SK-N-SH (cell line): ENCODE results near the gene WDFY2. TPM values are rescaled to one million over a fixed set of nuclear protein-coding genes. Genes with fewer than 3 reads are reported as not detected.

Experiments
- CTCF ChIA-PET: fragments of 300-600, 350-600 bp; formaldehyde crosslinking; extraction: SDS; loops from one replicate; lab custom pipeline; 2021; lab: Yijun Ruan, JAX
- POLR2A ChIA-PET: fragments of 350-600 bp; sonication (Branson Sonifier 250); formaldehyde crosslinking; extraction: SDS; loops from one replicate; lab custom pipeline; 2020; ENCODE audit warnings: antibody characterized with exemption, inconsistent platforms; lab: Yijun Ruan, JAX
- DNase-seq: peaks from one replicate; pipeline ENCODE4 v3.0.0; 2012
- H2AFZ ChIP-seq: fragments of 200-600 bp; sonication (generic); 2 replicates; pipeline ENCODE4 v1.8.1; 2016; ENCODE audit warnings: antibody characterized with exemption, mild to moderate bottlenecking, low read depth
- H3F3A ChIP-seq: fragments of 200-600 bp; sonication (generic); replicated peaks from 2 replicates; pipeline ENCODE3; 2016; ENCODE audit warnings: antibody characterized with exemption, mild to moderate bottlenecking; ENCODE audit not compliant: insufficient read depth
- H3K27ac ChIP-seq, 2 experiments: fragments of 200-500 bp in 1 of 2; fragments of 200-600 bp in 1 of 2; sonication (Bioruptor generic) in 1 of 2; sonication (generic), shearing (Covaris generic) in 1 of 2; 2 replicates each; pipeline versions ENCODE4 v1.5.1 to v1.6.1; 2014 to 2016; ENCODE audit warnings: low read depth in 2 of 2, inconsistent platforms in 1 of 2, low read length in 1 of 2, mild to moderate bottlenecking in 1 of 2, mixed read lengths in 1 of 2
- H3K27me3 ChIP-seq: fragments of 200-600 bp; sonication (generic), shearing (Covaris generic); 2 replicates; pipeline ENCODE4 v1.6.1; 2016; ENCODE audit warnings: mixed run types; ENCODE audit not compliant: insufficient read depth
- H3K36me3 ChIP-seq, 2 experiments: fragments of 200-500 bp in 1 of 2; fragments of 200-600 bp in 1 of 2; sonication (Bioruptor generic) in 1 of 2; sonication (generic) in 1 of 2; replicated peaks in 1 of 2; 2 replicates each; pipeline versions ENCODE3 to v1.5.1; 2014 to 2016; ENCODE audit warnings: low read length in 1 of 2, mild to moderate bottlenecking in 1 of 2; ENCODE audit not compliant: insufficient read depth in 2 of 2, control insufficient read depth in 1 of 2
- H3K4me1 ChIP-seq, 2 experiments: fragments of 200-500 bp in 1 of 2; fragments of 200-600 bp in 1 of 2; sonication (Bioruptor generic) in 1 of 2; sonication (generic), shearing (Covaris generic) in 1 of 2; 2 replicates each; pipeline versions ENCODE4 v1.5.1 to v1.6.1; 2014 to 2016; ENCODE audit warnings: low read depth in 1 of 2, low read length in 1 of 2, mixed run types in 1 of 2; ENCODE audit not compliant: insufficient read depth in 2 of 2, control insufficient read depth in 1 of 2
- H3K4me2 ChIP-seq: fragments of 200-600 bp; sonication (generic), shearing (Covaris generic); 2 replicates; pipeline ENCODE4 v1.6.1; 2017; ENCODE audit warnings: mixed run types
- H3K4me3 ChIP-seq, 2 experiments: fragments of 200-500 bp in 1 of 2; fragments of 200-600 bp in 1 of 2; sonication (Bioruptor generic) in 1 of 2; sonication (generic), shearing (Covaris generic) in 1 of 2; 2 replicates each; pipeline versions ENCODE4 v1.5.1 to v1.8.1; 2014 to 2016; ENCODE audit warnings: low read depth in 2 of 2, inconsistent platforms in 1 of 2, low read length in 1 of 2, mild to moderate bottlenecking in 1 of 2, mixed read lengths in 1 of 2, moderate library complexity in 1 of 2
- H3K79me2 ChIP-seq: fragments of 200-600 bp; sonication (generic); 2 replicates; pipeline ENCODE4 v1.8.1; 2017; ENCODE audit warnings: mild to moderate bottlenecking; ENCODE audit not compliant: insufficient read depth
- H3K9ac ChIP-seq: fragments of 200-600 bp; sonication (generic); 2 replicates; pipeline ENCODE4 v1.6.1; 2017; ENCODE audit warnings: mixed run types
- H3K9me2 ChIP-seq: fragments of 200-600 bp; sonication (generic); 2 replicates; pipeline ENCODE4 v1.6.1; 2017; ENCODE audit warnings: mixed run types
- H3K9me3 ChIP-seq: fragments of 200-600 bp; sonication (generic); 2 replicates; pipeline ENCODE4 v1.6.1; 2017; ENCODE audit warnings: mixed run types, mild to moderate bottlenecking, moderate library complexity
- H4K20me1 ChIP-seq: fragments of 200-600 bp; sonication (generic); 2 replicates; pipeline ENCODE4 v1.6.1; 2017; ENCODE audit warnings: mild to moderate bottlenecking, mixed run types; ENCODE audit not compliant: insufficient read depth
- ELF1 ChIP-seq: IDR thresholded peaks from 2 replicates; pipeline ENCODE4 v1.4.0; 2012
- EZH2phosphoT487 ChIP-seq: fragments of 200-600 bp; sonication (generic); IDR thresholded peaks from 2 replicates; pipeline ENCODE4 v1.6.1; 2017; ENCODE audit warnings: low read depth, mixed run types, mild to moderate bottlenecking, antibody characterized with exemption, moderate library complexity, borderline replicate concordance
- FOXJ3 ChIP-seq: sonication (generic); formaldehyde crosslinking; IDR thresholded peaks from 2 replicates; pipeline ENCODE4 v1.5.1; 2020; ENCODE audit warnings: mild to moderate bottlenecking, missing genetic modification reagents
- IRF3 ChIP-seq: fragments of 150-350 bp; IDR thresholded peaks from 2 replicates; pipeline ENCODE4 v1.6.1; 2016; ENCODE audit warnings: mild to moderate bottlenecking, low read depth, low read length
- JUND ChIP-seq: IDR thresholded peaks from 2 replicates; pipeline ENCODE4 v1.4.0; 2012
- MEF2A ChIP-seq: IDR thresholded peaks from 2 replicates; pipeline ENCODE4 v1.4.0; 2012; ENCODE audit warnings: low read depth, borderline replicate concordance
- RCOR1 ChIP-seq: fragments of 150-350 bp; IDR thresholded peaks from 2 replicates; pipeline ENCODE4 v1.6.1; 2017; ENCODE audit warnings: antibody characterized with exemption, low read length
- SIN3A ChIP-seq: IDR thresholded peaks from 2 replicates; pipeline ENCODE4 v1.6.1; 2012; ENCODE audit warnings: low read depth, mild to moderate bottlenecking, low read length, moderate library complexity, borderline replicate concordance
- SMC3 ChIP-seq: IDR thresholded peaks from 2 replicates; pipeline ENCODE4 v1.6.1; 2012; ENCODE audit warnings: low read depth, low read length, improper control_type of control experiment
- whole genome bisulfite sequencing: methylation state at CpG from one replicate; pipeline ENCODE4 v1.1.6; 2017; ENCODE audit warnings: low lambda C conversion rate; 5-methylcytosine and 5-hydroxymethylcytosine counted together
- polyA plus RNA-seq, 3 experiments: library from polyadenylated mRNA; depleted of rRNA; stranded (reverse); fragments of >200 nt; gene quantifications; 2 replicates each; pipeline ENCODE4 v1.2.3, GENCODE V29; 2012
- TF ChIP-seq, protein P1 (sequence below): fragments of 150-350 bp; IDR thresholded peaks from 2 replicates; pipeline ENCODE4 v1.6.1; 2017; ENCODE audit warnings: antibody characterized with exemption, low read length, low read depth, borderline replicate concordance
- TF ChIP-seq, protein P2 (sequence below): IDR thresholded peaks from 2 replicates; pipeline ENCODE4 v1.4.0; 2012; ENCODE audit warnings: low read depth

Gene WDFY2
- polyA plus RNA-seq, 1 of the 3 experiments (the other 2 are of a cell fraction), result 4.1 TPM

DNA sequence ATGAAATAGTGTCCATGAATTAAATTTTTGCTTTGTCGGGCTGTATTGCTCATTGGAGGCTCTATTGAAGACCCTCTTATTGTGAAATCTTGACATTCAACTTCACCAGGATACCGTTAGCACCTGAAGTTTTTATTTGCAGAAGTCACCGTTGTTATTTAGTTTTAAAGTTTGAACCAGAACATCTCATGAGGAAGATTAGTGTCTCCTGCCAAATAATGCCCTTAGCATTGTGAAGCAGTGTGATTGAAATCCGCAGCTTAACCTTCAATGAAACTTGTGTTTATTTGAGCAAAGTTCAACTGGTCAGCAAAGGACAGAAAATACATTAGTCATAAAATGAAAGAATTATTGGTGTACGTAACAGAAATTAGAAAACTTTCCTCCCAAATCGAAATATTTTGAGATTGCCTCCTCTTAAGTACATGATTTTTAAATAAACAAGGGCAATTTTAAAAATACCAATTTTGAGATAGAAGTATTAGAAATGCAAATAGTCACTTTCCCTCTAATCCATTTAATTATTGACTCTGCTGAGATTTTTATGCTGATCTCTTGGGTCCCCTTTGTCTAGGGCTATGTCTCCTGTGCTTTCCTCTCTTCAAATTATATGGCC is 84.4 kb downstream of the WDFY2 start:
- peaks cover 8 to 28% of the 10 kb centered on the region in 2 experiments; a peak in 3 of 4 replicates for H3K4me1 ChIP-seq
- no peak overlapping the region for H3K4me3 ChIP-seq
- no peak overlapping the region for H3K27ac ChIP-seq
- CTCF ChIA-PET, result interaction anchor here (1.0 kb wide), 1 partner anchor 12 kb away, joined by 3 read pairs; no protein-coding TSS in a partner anchor
- H4K20me1 ChIP-seq, result no peaks in the 10 kb centered on the region
- no peak for TF ChIP-seq JUND
- TF ChIP-seq, protein P1, sequence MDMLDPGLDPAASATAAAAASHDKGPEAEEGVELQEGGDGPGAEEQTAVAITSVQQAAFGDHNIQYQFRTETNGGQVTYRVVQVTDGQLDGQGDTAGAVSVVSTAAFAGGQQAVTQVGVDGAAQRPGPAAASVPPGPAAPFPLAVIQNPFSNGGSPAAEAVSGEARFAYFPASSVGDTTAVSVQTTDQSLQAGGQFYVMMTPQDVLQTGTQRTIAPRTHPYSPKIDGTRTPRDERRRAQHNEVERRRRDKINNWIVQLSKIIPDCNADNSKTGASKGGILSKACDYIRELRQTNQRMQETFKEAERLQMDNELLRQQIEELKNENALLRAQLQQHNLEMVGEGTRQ, result no peak
- TF ChIP-seq RCOR1, result no peak
- no peak for TF ChIP-seq SMC3
- no peak for TF ChIP-seq MEF2A
- no peak for TF ChIP-seq EZH2phosphoT487
- no peak for TF ChIP-seq SIN3A
- TF ChIP-seq, protein P2, sequence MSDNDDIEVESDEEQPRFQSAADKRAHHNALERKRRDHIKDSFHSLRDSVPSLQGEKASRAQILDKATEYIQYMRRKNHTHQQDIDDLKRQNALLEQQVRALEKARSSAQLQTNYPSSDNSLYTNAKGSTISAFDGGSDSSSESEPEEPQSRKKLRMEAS, result no peak
- POLR2A ChIA-PET, result no interaction called here
- no peak overlapping the region for H3K9ac ChIP-seq
- WGBS, result 87% methylated on average over 6 of the region's 6 CpGs
- no peak overlapping the region for H3K4me2 ChIP-seq
- H3K9me2 ChIP-seq, result no peaks in the 10 kb centered on the region
- H2AFZ ChIP-seq, result no peak overlapping the region
- H3F3A ChIP-seq, result peaks cover 9% of the 10 kb centered on the region
- no peaks in the 10 kb centered on the region for H3K27me3 ChIP-seq
- peaks cover 67% of the 10 kb centered on the region for H3K79me2 ChIP-seq
- no peaks in the 10 kb centered on the region for H3K9me3 ChIP-seq
- H3K36me3 ChIP-seq, result no peaks in the 10 kb centered on the region
- DNase-seq, result no peak

DNA sequence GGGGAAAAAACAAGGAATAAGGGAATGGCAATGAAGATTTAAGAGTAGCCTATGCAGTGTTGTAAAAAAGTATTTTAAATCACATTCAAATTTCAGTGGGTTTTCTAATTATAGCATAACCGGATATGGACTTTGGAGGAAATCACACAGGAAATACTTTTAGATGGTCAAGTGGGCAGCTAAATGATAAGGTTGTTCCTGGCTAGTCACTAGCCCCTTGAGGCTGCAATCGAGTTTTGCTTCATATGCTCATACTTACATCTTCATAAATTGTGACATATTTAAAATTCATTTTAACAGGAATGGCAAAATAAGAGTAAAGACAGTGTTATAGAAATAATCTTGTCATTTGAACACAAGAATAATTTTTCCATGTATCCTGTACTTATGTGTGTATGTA is 88.9 kb downstream of the WDFY2 start:
- 86% methylated on average over 2 of the region's 2 CpGs for WGBS
- Histone ChIP-seq H3K4me2 (no peak overlapping the region), H3K9me2 (no peaks in the 10 kb centered on the region), H3K27ac (no peak overlapping the region; a peak in 1 of 4 replicates), H3F3A (peaks cover 4% of the 10 kb centered on the region), H3K4me3 (no peak overlapping the region), H3K36me3 (peaks cover 0 to 8% of the 10 kb centered on the region in 2 experiments), H2AFZ (no peak overlapping the region), H3K79me2 (peaks cover 61% of the 10 kb centered on the region), H3K9me3 (no peaks in the 10 kb centered on the region), H3K9ac (no peak overlapping the region), H3K27me3 (no peaks in the 10 kb centered on the region), H3K4me1 (peaks cover 3 to 13% of the 10 kb centered on the region in 2 experiments; a peak in 3 of 4 replicates), H4K20me1 (no peaks in the 10 kb centered on the region)
- CTCF ChIA-PET, result no interaction called here
- DNase-seq, result no peak
- TF ChIP-seq ELF1 (no peak), IRF3 (no peak), FOXJ3 (no peak)
- POLR2A ChIA-PET, result no interaction called here
